ENCODE measurements around the gene ZSCAN26.

DNA sequence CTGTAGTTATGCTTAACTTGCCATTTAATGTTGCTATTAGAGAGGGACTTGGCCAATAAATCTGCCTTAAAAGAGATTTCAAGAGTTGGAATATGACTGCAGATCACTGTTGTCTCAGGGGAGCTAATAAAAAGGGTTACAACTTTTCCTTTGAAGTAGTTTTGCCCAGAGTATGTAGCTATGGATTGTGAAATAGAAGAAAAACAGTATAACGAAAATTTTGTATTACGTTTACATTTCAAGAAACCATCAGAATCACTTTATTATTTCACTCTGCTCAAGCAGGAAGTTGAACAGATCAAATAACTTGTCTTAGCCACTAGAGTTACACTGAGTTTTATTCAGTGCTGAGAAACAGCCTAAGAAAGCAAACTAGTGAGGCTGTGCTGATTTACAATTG, 3.0 kb upstream of the ZSCAN26 start:
- TF ChIP-seq EZH2phosphoT487 (IDR thresholded peaks at IDR 0.05; ENCODE audit: low read depth) (no peak), CTCF (IDR thresholded peaks at IDR 0.05; ENCODE audit: low read depth, low read length) (no peak)

Data from OCI-LY3 (cell line).